Body of pancreas (tissue), 4 donors: ENCODE measurements around the gene SYPL2. TPM values are rescaled to one million over a fixed set of nuclear protein-coding genes. Genes with fewer than 3 reads are reported as not detected.

ENCODE experiments used
- ATAC-seq: fragments of 150-250 bp; one replicate; pipeline ENCODE4 v1.9.1; 2016
- DNase-seq, 4 donors: peaks; one replicate each; pipeline ENCODE4 v3.0.0-alpha.2; 2019
- H3K27ac ChIP-seq, 4 donors: fragments of 200-600 bp; sonication (generic); 1 replicate in 3 of 4; 2 replicates in 1 of 4; pipeline versions ENCODE4 v1.5.1 to v1.6.1; 2016 to 2019; ENCODE audit warnings: mild to moderate bottlenecking in 1 of 4, mixed read lengths in 1 of 4, moderate library complexity in 1 of 4
- H3K27me3 ChIP-seq, 2 donors: fragments of 200-600 bp; sonication (generic); one replicate each; pipeline ENCODE4 v1.6.0; 2016; ENCODE audit warnings: mild to moderate bottlenecking in 1 of 2
- H3K36me3 ChIP-seq, 2 donors: fragments of 200-600 bp; sonication (generic); replicated peaks in 1 of 2; 2 replicates each; pipeline ENCODE4 v1.5.1; 2016; ENCODE audit warnings: low read depth in 2 of 2; ENCODE audit not compliant: insufficient read depth in 1 of 2
- H3K4me1 ChIP-seq: fragments of 200-600 bp; sonication (generic); one replicate; pipeline ENCODE4 v1.6.0; 2016
- H3K4me3 ChIP-seq, 2 donors: fragments of 200-600 bp; sonication (generic); 1 replicate in 1 of 2; 2 replicates in 1 of 2; pipeline ENCODE4 v1.5.1; 2016 to 2019
- H3K9me3 ChIP-seq, 3 donors: fragments of 200-600 bp; sonication (generic); 1 replicate in 2 of 3; 2 replicates in 1 of 3; pipeline ENCODE4 v1.5.1; 2016
- CTCF ChIP-seq, 7 experiments: fragments of 450-650 bp in 4 of 7; fragments of 200-600 bp in 3 of 7; sonication (generic) in 3 of 7; IDR thresholded peaks; one replicate each; pipeline ENCODE4 v1.5.1; 2016 to 2019; ENCODE audit warnings: antibody characterized with exemption in 7 of 7
- POLR2A ChIP-seq, 3 donors: fragments of 450-650 bp; IDR thresholded peaks; one replicate each; pipeline ENCODE4 v1.6.1; 2016; ENCODE audit warnings: antibody characterized with exemption in 3 of 3, mild to moderate bottlenecking in 2 of 3
- WGBS, 2 donors: methylation state at CpG; one replicate each; pipeline ENCODE4 v1.1.5; 2017; 5-methylcytosine and 5-hydroxymethylcytosine counted together
- intact Hi-C: fragments of 100-400 bp; cut with DNase I; formaldehyde crosslinking; loops from one replicate; pipeline ENCODE4 v1.15.1; 2023
- total RNA-seq, 2 donors: library from RNA; depleted of rRNA; stranded (reverse); fragments of >200 nt; gene quantifications; one replicate each; pipeline ENCODE4 v1.1.0, GENCODE V29; 2016

SYPL2 gene
- total RNA-seq, 2 donors from 2014 or later: 1.8 to 2.3 TPM

DNA sequence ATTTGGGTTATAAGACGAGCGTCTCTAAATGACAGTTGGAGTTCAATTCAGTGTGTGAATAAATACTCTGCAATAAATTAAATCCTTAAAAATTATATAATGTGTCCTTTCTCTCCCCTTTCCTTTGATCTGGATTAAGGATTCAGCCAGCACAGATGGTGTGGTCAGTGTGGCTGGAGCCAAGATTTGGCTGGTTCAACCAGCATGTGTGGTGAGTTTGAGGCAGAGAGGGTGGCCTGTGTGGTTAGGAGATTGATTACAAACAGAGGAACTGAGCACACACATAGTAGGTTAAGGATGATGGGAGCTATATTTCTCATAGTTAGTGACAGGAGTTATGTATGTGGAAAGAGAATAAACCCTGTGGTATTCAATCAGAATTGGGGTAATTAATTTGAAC is 57.4 kb downstream of the SYPL2 start:
- ATAC-seq (no peak), DNase-seq (no peak)
- TF ChIP-seq POLR2A (IDR thresholded peaks at IDR 0.05) (no peak), CTCF (IDR thresholded peaks at IDR 0.05) (no peak)
- Histone ChIP-seq H3K4me3 (no peak overlapping the region), H3K4me1 (no peaks in the 10 kb centered on the region), H3K27me3 (no peaks in the 10 kb centered on the region), H3K9me3 (no peaks in the 10 kb centered on the region), H3K27ac (no peak overlapping the region), H3K36me3 (no peaks in the 10 kb centered on the region)
- intact Hi-C loops: no loop called here
- WGBS, 2 donors: 76 to 88% methylated on average over 2 of the region's 2 CpGs

GRCh38 chr1:109527098-109527811 is 60.9 kb downstream of the SYPL2 start:
- intact Hi-C loops: loop anchor here (5.0 kb wide), 1 partner anchor 40 kb away; no protein-coding TSS in a partner anchor
- H3K4me3 ChIP-seq: no peak overlapping the region
- H3K9me3 ChIP-seq: no peaks in the 10 kb centered on the region
- DNase-seq (no peak), ATAC-seq (no peak)
- peaks cover 5% of the 10 kb centered on the region for H3K4me1 ChIP-seq
- H3K36me3 ChIP-seq: no peaks in the 10 kb centered on the region
- WGBS, 2 donors: 61 to 62% methylated on average over 14 of the region's 14 CpGs
- H3K27me3 ChIP-seq: no peaks in the 10 kb centered on the region
- no peak overlapping the region for H3K27ac ChIP-seq
- no peak for TF ChIP-seq POLR2A (IDR thresholded peaks at IDR 0.05)
- TF ChIP-seq CTCF (IDR thresholded peaks at IDR 0.05): no peak

DNA sequence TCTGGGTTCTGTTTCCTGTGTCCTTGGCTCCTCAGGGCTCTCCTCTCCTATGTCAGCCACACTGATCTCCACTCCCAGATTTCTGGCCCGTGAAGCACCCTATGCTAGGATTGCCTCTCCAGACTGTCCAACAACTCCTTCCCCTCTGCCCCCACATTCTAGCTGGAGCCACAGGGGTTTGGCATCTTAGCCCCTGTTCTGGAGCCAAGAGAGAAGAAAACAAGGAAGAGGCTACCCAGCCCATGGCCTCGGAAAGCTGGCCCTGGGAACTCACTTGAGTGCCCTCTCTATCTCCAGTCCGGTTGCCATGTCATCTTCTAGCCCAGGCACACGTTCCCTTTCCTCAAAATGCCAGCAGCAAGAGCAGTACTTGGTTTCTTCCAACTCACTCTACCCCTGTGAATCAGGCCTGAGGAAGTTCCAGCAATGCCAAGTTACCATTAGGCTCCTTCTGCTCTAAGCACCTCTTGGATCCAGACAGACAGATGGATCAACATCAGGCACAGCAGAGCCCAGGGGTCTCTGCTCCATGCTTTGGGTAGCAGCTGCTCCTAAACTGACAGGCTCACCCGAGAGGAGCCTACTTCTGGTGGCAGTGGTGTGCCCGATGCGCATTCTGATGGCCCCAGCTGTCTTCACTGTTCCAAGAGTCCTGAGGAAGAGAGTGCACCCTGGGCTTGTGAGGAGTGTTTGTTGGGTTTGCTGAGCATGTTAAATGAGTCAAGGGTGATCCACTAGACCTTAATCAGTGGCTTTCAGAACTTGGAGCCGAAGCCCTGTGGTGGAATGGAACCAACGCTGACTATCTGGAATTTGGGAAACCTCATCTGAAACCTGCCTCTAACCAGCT is 61.7 kb downstream of the SYPL2 start:
- ATAC-seq: no peak
- Histone ChIP-seq H3K27ac (no peak overlapping the region), H3K9me3 (no peaks in the 10 kb centered on the region), H3K4me3 (no peak overlapping the region), H3K4me1 (peaks cover 11% of the 10 kb centered on the region), H3K36me3 (no peaks in the 10 kb centered on the region), H3K27me3 (no peaks in the 10 kb centered on the region)
- 65 to 80% methylated on average over 6 to 9 of the region's 9 CpGs for WGBS, 2 donors
- intact Hi-C loops: loop anchor here (5.0 kb wide), 1 partner anchor 41 kb away; no protein-coding TSS in a partner anchor
- TF ChIP-seq CTCF (IDR thresholded peaks at IDR 0.05): no peak
- TF ChIP-seq POLR2A (IDR thresholded peaks at IDR 0.05): no peak
- DNase-seq: no peak

DNA sequence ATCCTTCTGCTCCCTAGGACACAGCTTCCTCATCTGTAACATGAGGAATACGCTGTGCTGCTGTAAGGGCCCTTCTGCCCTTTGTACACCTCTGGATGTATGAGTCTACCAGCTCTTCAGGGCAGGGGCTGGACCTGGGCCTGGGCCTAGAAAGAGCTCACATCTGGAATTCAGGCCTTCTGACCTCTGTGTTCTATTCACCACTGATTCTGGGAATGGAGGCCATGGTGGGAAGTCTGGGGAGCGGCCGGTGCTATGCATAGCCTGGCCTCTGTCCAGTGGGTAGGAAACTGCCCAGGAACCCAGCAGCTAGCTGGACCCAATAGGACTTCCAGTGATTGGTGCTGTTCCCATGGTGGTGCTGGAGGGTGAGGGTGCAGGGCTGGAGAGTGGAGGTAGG is 62.4 kb downstream of the SYPL2 start:
- DNase-seq: no peak

More for the DNA sequence above, 62.4 kb downstream of the SYPL2 start:
- no peak for ATAC-seq
- Histone ChIP-seq H3K27me3 (no peaks in the 10 kb centered on the region), H3K9me3 (no peaks in the 10 kb centered on the region), H3K4me1 (peaks cover 11% of the 10 kb centered on the region), H3K36me3 (no peaks in the 10 kb centered on the region), H3K27ac (no peak overlapping the region), H3K4me3 (no peak overlapping the region)
- WGBS, 2 donors: 77 to 81% methylated on average over 3 of the region's 3 CpGs
- TF ChIP-seq CTCF (IDR thresholded peaks at IDR 0.05) (no peak), POLR2A (IDR thresholded peaks at IDR 0.05) (no peak)
- intact Hi-C loops: loop anchor here (5.0 kb wide), 1 partner anchor 41 kb away; no protein-coding TSS in a partner anchor
